Measurements from ENCODE around the gene OR2A7.
"Not testable (repeated sequence)": the region's sequence is repeated elsewhere in the genome, so short reads cannot be mapped to it uniquely, and the experiment has no call there.

DNA sequence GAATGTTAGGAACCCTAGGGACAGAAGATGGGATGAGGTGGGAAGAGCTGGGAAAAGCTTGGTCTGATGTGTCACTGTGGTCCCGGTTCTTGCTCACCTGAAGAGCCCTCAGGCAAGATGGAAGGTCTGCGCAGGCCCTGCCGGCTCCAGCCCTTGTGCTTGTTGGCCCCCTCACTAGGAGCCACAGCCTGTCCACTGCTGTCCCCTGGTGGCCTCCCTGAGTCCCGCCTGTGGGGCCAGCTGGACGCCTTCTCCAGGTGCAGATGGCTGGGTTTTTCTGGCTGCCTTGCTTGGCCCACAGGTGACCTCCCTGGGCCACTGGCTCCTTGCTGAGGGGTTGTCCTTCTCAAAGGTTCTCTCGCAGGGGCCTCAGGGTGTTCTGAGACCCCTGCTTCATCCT lies 19.1 kb upstream of the OR2A7 start:
- TF ChIP-seq POLR2A (IDR thresholded peaks at IDR 0.05; ENCODE audit: control extremely low read depth in 1 of 2, low read depth in 2 of 2, low read length in 2 of 2); JUND (IDR thresholded peaks at IDR 0.05; ENCODE audit: low read length); PHF8 (conservative IDR thresholded peaks at IDR 0.05; ENCODE audit: low read depth, low read length); TAF7 (optimal IDR thresholded peaks at IDR 0.05; ENCODE audit: borderline replicate concordance, low read depth, low read length): not testable (repeated sequence)
- TF ChIP-seq, protein P1, sequence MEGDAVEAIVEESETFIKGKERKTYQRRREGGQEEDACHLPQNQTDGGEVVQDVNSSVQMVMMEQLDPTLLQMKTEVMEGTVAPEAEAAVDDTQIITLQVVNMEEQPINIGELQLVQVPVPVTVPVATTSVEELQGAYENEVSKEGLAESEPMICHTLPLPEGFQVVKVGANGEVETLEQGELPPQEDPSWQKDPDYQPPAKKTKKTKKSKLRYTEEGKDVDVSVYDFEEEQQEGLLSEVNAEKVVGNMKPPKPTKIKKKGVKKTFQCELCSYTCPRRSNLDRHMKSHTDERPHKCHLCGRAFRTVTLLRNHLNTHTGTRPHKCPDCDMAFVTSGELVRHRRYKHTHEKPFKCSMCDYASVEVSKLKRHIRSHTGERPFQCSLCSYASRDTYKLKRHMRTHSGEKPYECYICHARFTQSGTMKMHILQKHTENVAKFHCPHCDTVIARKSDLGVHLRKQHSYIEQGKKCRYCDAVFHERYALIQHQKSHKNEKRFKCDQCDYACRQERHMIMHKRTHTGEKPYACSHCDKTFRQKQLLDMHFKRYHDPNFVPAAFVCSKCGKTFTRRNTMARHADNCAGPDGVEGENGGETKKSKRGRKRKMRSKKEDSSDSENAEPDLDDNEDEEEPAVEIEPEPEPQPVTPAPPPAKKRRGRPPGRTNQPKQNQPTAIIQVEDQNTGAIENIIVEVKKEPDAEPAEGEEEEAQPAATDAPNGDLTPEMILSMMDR (IDR thresholded peaks at IDR 0.05; ENCODE audit: control extremely low read depth in 1 of 3, insufficient read depth in 1 of 3, low read depth in 1 of 3, low read length in 3 of 3), result not testable (repeated sequence)
- TF ChIP-seq, protein P2, sequence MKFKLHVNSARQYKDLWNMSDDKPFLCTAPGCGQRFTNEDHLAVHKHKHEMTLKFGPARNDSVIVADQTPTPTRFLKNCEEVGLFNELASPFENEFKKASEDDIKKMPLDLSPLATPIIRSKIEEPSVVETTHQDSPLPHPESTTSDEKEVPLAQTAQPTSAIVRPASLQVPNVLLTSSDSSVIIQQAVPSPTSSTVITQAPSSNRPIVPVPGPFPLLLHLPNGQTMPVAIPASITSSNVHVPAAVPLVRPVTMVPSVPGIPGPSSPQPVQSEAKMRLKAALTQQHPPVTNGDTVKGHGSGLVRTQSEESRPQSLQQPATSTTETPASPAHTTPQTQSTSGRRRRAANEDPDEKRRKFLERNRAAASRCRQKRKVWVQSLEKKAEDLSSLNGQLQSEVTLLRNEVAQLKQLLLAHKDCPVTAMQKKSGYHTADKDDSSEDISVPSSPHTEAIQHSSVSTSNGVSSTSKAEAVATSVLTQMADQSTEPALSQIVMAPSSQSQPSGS (IDR thresholded peaks at IDR 0.05; ENCODE audit: low read length), result not testable (repeated sequence)

Data from H1 (cell line).